Activated B cell treated with CpG ODN at 0.5 μM for 24 hours (primary cell): ENCODE measurements around the gene VTA1. TPM values are rescaled to one million over a fixed set of nuclear protein-coding genes. Genes with fewer than 3 reads are reported as not detected.

ENCODE experiments used
- ATAC-seq: fragments of 200-7000 bp; cut with Tn5 transposase; one replicate; pipeline ENCODE4 v1.10.0; 2021; ENCODE audit warnings: low read depth, mild to moderate bottlenecking, moderate library complexity
- CTCF ChIA-PET: fragments of 350-600 bp; sonication (Branson Sonifier 250); formaldehyde crosslinking; loops from one replicate; lab custom pipeline; 2021; ENCODE audit warnings: antibody characterized with exemption; lab: Charles Lee
- POLR2A ChIA-PET: fragments of 350-600 bp; sonication (Branson Sonifier 250); formaldehyde crosslinking; loops from one replicate; lab custom pipeline; 2021; ENCODE audit warnings: antibody characterized with exemption; lab: Charles Lee
- DNase-seq: peaks from one replicate; pipeline ENCODE4 v3.0.0; 2022
- H3K27ac Mint-ChIP-seq: one replicate; pipeline ENCODE4 v1.8.0; 2020; ENCODE audit warnings: mixed read lengths
- H3K27me3 Mint-ChIP-seq: one replicate; pipeline ENCODE4 v1.8.0; 2021; ENCODE audit warnings: mixed read lengths
- H3K36me3 Mint-ChIP-seq: one replicate; pipeline ENCODE4 v1.8.0; 2021; ENCODE audit warnings: low read depth, mixed read lengths
- H3K4me1 Mint-ChIP-seq: one replicate; pipeline ENCODE4 v1.8.0; 2021; ENCODE audit warnings: mixed read lengths
- H3K4me3 Mint-ChIP-seq: one replicate; pipeline ENCODE4 v1.8.0; 2020; ENCODE audit warnings: mild to moderate bottlenecking, mixed read lengths
- H3K9me3 Mint-ChIP-seq: one replicate; pipeline ENCODE4 v1.8.0; 2020; ENCODE audit warnings: mixed read lengths
- intact Hi-C: fragments of 100-400 bp; cut with micrococcal nuclease; formaldehyde crosslinking; loops from one replicate; pipeline ENCODE4 v1.15.1; 2024
- total RNA-seq: library from RNA; stranded (reverse); gene quantifications from 2 replicates; pipeline ENCODE4 v1.2.3, GENCODE V29; 2022
- TF ChIP-seq, protein P1 (sequence below): fragments of 200-600 bp; IDR thresholded peaks from one replicate; pipeline ENCODE4 v1.8.0; 2022; ENCODE audit warnings: antibody characterized with exemption, mild to moderate bottlenecking

Gene VTA1
- total RNA-seq, 1 donor from 2014 or later = 30.3 TPM

DNA sequence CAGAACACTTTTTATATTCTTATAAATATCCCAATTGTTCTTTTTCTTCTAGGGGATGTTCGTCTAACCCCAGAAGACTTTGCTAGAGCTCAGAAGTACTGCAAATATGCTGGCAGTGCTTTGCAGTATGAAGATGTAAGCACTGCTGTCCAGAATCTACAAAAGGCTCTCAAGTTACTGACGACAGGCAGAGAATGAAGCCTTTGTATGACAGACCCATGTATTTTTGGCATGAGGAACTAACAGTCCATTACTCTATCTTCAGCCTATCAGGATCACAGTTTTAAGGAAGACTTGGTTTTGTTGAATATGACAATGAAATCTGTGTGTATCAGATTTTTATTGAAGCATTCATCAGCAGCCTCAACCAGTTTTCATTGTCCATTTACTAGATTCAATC lies 71.4 kb downstream of the VTA1 start:
- Mint-ChIP-seq H3K36me3 (peaks cover 44% of the 10 kb centered on the region), H3K4me3 (no peak overlapping the region), H3K27ac (no peak overlapping the region), H3K27me3 (no peaks in the 10 kb centered on the region), H3K4me1 (no peaks in the 10 kb centered on the region), H3K9me3 (peaks cover under 1% of the 10 kb centered on the region)
- TF ChIP-seq, protein P1, sequence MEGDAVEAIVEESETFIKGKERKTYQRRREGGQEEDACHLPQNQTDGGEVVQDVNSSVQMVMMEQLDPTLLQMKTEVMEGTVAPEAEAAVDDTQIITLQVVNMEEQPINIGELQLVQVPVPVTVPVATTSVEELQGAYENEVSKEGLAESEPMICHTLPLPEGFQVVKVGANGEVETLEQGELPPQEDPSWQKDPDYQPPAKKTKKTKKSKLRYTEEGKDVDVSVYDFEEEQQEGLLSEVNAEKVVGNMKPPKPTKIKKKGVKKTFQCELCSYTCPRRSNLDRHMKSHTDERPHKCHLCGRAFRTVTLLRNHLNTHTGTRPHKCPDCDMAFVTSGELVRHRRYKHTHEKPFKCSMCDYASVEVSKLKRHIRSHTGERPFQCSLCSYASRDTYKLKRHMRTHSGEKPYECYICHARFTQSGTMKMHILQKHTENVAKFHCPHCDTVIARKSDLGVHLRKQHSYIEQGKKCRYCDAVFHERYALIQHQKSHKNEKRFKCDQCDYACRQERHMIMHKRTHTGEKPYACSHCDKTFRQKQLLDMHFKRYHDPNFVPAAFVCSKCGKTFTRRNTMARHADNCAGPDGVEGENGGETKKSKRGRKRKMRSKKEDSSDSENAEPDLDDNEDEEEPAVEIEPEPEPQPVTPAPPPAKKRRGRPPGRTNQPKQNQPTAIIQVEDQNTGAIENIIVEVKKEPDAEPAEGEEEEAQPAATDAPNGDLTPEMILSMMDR = no peak
- CTCF ChIA-PET = no interaction called here
- ATAC-seq (no peak), DNase-seq (no peak)
- intact Hi-C loops = no loop called here
- POLR2A ChIA-PET = no interaction called here

DNA sequence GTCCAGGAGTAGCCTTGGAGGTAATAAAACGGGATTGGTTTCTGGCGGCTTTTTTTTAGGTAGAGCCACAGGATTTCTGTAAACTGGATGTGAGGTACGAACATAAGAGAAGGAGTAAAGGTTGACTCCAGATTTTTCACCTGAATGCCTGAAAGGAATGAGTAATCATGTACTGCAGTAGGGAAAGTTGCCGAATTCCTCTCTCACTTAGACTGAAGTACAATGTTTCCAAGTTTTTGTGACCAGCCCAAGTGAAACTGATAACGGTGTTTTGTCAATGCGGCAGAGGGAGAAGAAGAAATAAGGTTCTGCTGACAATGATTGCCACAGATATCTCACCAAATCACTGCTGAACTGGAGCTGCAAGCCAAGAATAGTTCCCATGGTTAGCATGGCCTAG lies 75.0 kb downstream of the VTA1 start:
- H3K4me3 Mint-ChIP-seq = no peak overlapping the region
- ChIA-PET CTCF (no interaction called here), POLR2A (no interaction called here)
- intact Hi-C loops = no loop called here
- peaks cover 23% of the 10 kb centered on the region for H3K36me3 Mint-ChIP-seq
- H3K27me3 Mint-ChIP-seq = no peaks in the 10 kb centered on the region
- TF ChIP-seq, protein P1 = no peak
- DNase-seq (no peak), ATAC-seq (no peak)
- H3K9me3 Mint-ChIP-seq = no peaks in the 10 kb centered on the region
- no peaks in the 10 kb centered on the region for H3K4me1 Mint-ChIP-seq
- no peak overlapping the region for H3K27ac Mint-ChIP-seq

DNA sequence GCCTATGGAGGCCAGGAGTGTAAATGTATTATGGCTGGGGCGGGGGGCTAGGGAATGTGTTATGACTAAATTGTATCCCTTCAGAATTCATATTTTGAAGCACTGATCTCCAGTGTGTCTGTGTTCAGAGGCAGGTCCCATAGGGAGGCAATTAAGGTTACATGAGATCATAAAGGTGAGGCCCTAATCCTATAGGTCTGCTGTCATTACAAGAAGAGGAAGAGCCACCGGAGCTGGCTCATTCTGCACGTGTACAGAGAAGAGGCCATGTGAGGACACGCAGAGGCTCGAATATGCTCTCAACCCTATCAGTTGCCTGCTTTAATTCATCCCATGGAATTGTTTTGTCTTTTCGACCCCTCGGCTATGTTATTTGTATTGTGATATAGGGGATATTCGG lies 76.9 kb downstream of the VTA1 start:
- H3K36me3 Mint-ChIP-seq = peaks cover 13% of the 10 kb centered on the region
- CTCF ChIA-PET = no interaction called here
- DNase-seq (no peak), ATAC-seq (no peak)
- H3K4me3 Mint-ChIP-seq = no peak overlapping the region
- H3K27ac Mint-ChIP-seq = no peak overlapping the region
- POLR2A ChIA-PET = no interaction called here
- no peaks in the 10 kb centered on the region for H3K4me1 Mint-ChIP-seq
- H3K27me3 Mint-ChIP-seq = no peaks in the 10 kb centered on the region
- intact Hi-C loops = no loop called here
- TF ChIP-seq, protein P1 = no peak
- H3K9me3 Mint-ChIP-seq = peaks cover 9% of the 10 kb centered on the region

DNA sequence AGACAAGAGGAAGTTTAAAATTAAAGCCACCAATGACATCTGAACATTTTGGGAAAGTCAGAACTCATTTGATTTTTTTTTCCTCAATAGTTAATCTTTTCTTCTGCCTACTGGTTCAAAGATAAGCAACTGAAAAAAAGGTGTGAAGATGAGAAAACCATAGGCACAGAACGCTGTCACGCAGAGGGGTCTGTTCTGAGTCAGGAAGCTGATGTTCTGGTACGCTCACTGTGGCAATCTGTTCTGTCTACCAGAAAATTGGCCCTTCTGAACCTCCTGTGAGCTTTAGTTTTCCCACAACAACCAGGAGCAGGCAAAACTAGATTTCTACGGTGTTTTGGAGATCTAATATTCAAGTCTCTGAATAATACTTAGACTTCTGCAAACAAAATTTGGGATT lies 78.1 kb downstream of the VTA1 start:
- H3K36me3 Mint-ChIP-seq = peaks cover 2% of the 10 kb centered on the region
- TF ChIP-seq, protein P1 = no peak
- ATAC-seq = no peak
- H3K9me3 Mint-ChIP-seq = peaks cover 12% of the 10 kb centered on the region
- H3K4me3 Mint-ChIP-seq = no peak overlapping the region
- intact Hi-C loops = no loop called here
- ChIA-PET CTCF (no interaction called here), POLR2A (no interaction called here)
- no peaks in the 10 kb centered on the region for H3K4me1 Mint-ChIP-seq
- no peaks in the 10 kb centered on the region for H3K27me3 Mint-ChIP-seq
- no peak for DNase-seq
- H3K27ac Mint-ChIP-seq = no peak overlapping the region

DNA sequence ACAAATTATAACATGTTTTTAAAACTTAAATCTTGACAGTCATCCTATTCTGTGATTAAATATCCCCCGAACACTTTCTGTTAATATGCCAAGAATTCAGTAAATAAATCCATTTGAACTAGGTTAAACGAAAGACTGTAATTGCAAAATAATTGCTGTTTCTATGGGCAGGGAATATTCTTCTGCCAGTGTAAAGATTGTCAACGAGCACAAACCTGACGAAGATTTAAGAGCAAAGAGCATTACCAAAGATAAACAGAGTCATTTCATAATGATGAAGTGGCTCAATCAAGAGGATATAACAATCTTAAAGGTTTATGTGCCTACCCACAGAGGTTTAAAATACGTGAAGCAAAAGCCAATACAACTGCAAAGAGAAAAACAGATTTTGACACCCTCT lies 78.5 kb downstream of the VTA1 start:
- TF ChIP-seq, protein P1 = no peak
- Mint-ChIP-seq H3K27ac (no peak overlapping the region), H3K27me3 (no peaks in the 10 kb centered on the region), H3K4me3 (no peak overlapping the region), H3K4me1 (no peaks in the 10 kb centered on the region), H3K36me3 (no peaks in the 10 kb centered on the region), H3K9me3 (peaks cover 12% of the 10 kb centered on the region)
- POLR2A ChIA-PET = no interaction called here
- intact Hi-C loops = no loop called here
- ATAC-seq (no peak), DNase-seq (no peak)
- CTCF ChIA-PET = no interaction called here
